MCF 10A (cell line): ENCODE results near the gene SIX2. TPM values are rescaled to one million over a fixed set of nuclear protein-coding genes. Genes with fewer than 3 reads are reported as not detected.

Experiments
- BruUV-seq: library from RNA; stranded (reverse); fragments of 400-500 nt; replicated peaks from 2 replicates; lab custom pipeline; 2021; lab: Mats Ljungman, UMichigan
- CTCF ChIA-PET: fragments of 300-600 bp; sonication (Branson Sonifier 250); formaldehyde crosslinking; extraction: SDS; loops from one replicate; lab custom pipeline; 2021; ENCODE audit warnings: antibody characterized with exemption, inconsistent platforms; lab: Yijun Ruan, JAX
- POLR2A ChIA-PET: fragments of 300-600, 350-650 bp; sonication (Branson Sonifier 250); formaldehyde crosslinking; extraction: SDS; loops from one replicate; lab custom pipeline; 2020; ENCODE audit warnings: antibody characterized with exemption, inconsistent platforms; lab: Yijun Ruan, JAX
- DNase-seq: peaks from one replicate; pipeline ENCODE4 v3.0.0-alpha.2; 2018; ENCODE audit not compliant: unreplicated experiment
- H3K27ac Mint-ChIP-seq: one replicate; pipeline ENCODE4 v1.8.0; 2022; ENCODE audit warnings: mild to moderate bottlenecking, low read depth, mixed read lengths; ENCODE audit not compliant: unreplicated experiment
- H3K27me3 Mint-ChIP-seq: one replicate; pipeline ENCODE4 v1.8.0; 2022; ENCODE audit warnings: mixed read lengths; ENCODE audit not compliant: insufficient read depth, unreplicated experiment
- H3K36me3 Mint-ChIP-seq: one replicate; pipeline ENCODE4 v1.8.0; 2022; ENCODE audit warnings: mild to moderate bottlenecking, moderate library complexity, mixed read lengths; ENCODE audit not compliant: insufficient read depth, unreplicated experiment
- H3K4me1 Mint-ChIP-seq: one replicate; pipeline ENCODE4 v1.8.0; 2022; ENCODE audit warnings: mixed read lengths; ENCODE audit not compliant: insufficient read depth, unreplicated experiment
- H3K4me3 Mint-ChIP-seq: one replicate; pipeline ENCODE4 v1.8.0; 2022; ENCODE audit warnings: mild to moderate bottlenecking, moderate library complexity, mixed read lengths; ENCODE audit not compliant: unreplicated experiment
- H3K9me3 Mint-ChIP-seq: one replicate; pipeline ENCODE4 v1.8.0; 2022; ENCODE audit warnings: mixed read lengths; ENCODE audit not compliant: unreplicated experiment
- intact Hi-C: fragments of 100-400 bp; cut with micrococcal nuclease; formaldehyde crosslinking; loops from 2 replicates; pipeline ENCODE4 v1.14.1; 2022
- total RNA-seq: library from RNA; stranded (reverse); gene quantifications from 2 replicates; pipeline ENCODE4 v1.2.3, GENCODE V29; 2022
- TF ChIP-seq, protein P1 (sequence below): fragments of 200-600 bp; IDR thresholded peaks from one replicate; pipeline ENCODE4 v1.8.0; 2022; ENCODE audit warnings: antibody characterized with exemption, mild to moderate bottlenecking; ENCODE audit not compliant: unreplicated experiment

SIX2 gene
- total RNA-seq, 1 experiment from 2014 or later = 1.2 TPM

DNA sequence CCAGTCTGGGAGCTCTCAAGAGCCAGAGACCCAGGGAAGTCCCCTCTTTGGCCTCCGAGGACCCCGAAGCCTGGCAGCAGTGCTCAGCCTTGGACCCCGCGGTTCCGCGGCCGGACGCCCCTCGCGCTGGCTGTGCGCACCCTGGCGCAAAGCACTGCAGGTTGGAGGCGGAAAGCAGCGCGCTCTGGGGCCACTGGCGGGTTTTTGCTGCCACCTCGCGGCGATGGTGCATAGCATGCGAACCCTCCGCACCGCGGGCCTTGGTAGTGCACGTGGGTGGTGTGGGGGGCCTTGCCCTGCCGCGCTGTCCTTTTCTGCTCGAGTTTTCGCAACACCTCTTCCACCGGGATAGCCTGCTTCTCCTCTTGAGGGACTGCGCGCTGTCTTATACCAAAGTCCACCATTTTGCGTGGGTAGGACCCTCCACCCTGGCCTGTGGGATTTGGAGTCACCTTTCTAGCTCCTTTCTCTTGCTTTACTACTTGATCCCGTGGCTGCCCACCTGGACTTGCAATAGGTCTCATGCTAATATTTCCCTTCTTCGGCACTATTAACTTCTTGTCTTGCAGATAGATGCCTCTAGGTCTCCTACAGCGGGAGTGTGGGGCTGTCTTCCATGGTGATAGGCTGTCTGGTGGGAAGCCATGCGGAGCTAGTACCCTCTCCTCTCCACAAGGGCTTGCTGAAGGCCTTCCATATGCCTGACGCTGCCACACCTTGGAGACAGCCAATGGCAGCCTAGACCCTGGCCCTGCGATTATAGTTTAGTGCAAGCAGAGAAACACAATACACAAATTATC is 53.5 kb downstream of the SIX2 start:
- H3K4me1 Mint-ChIP-seq = peaks cover 21% of the 10 kb centered on the region
- peak overlapping the region; percentile 69 for H3K4me3 Mint-ChIP-seq
- intact Hi-C loops = loop anchor here (1.0 to 5.0 kb wide), 4 partner anchors 58 to 911 kb away; no protein-coding TSS in a partner anchor
- peaks cover 38% of the 10 kb centered on the region for H3K27me3 Mint-ChIP-seq
- no peaks in the 10 kb centered on the region for H3K9me3 Mint-ChIP-seq
- peak; percentile 69 for DNase-seq
- no peaks in the 10 kb centered on the region for H3K36me3 Mint-ChIP-seq
- ChIA-PET CTCF (interaction anchor here (0.5 to 9.2 kb wide), 100 partner anchors 9 to 1230 kb away, joined by 3 to 206 read pairs (median 4); no protein-coding TSS in a partner anchor), POLR2A (interaction anchor here (1.3 to 1.7 kb wide), 2 partner anchors 560 to 562 kb away, joined by 5 to 12 read pairs; no protein-coding TSS in a partner anchor)
- no TSS peak for BruUV-seq
- no peak overlapping the region for H3K27ac Mint-ChIP-seq
- TF ChIP-seq, protein P1, sequence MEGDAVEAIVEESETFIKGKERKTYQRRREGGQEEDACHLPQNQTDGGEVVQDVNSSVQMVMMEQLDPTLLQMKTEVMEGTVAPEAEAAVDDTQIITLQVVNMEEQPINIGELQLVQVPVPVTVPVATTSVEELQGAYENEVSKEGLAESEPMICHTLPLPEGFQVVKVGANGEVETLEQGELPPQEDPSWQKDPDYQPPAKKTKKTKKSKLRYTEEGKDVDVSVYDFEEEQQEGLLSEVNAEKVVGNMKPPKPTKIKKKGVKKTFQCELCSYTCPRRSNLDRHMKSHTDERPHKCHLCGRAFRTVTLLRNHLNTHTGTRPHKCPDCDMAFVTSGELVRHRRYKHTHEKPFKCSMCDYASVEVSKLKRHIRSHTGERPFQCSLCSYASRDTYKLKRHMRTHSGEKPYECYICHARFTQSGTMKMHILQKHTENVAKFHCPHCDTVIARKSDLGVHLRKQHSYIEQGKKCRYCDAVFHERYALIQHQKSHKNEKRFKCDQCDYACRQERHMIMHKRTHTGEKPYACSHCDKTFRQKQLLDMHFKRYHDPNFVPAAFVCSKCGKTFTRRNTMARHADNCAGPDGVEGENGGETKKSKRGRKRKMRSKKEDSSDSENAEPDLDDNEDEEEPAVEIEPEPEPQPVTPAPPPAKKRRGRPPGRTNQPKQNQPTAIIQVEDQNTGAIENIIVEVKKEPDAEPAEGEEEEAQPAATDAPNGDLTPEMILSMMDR = peak; percentile 98

Other genes with a start within 250 kb of the SIX2 start
- not detected in 2 replicates for gene SIX3, start 67.8 kb downstream of the SIX2 start, total RNA-seq